ENCODE data around the gene CCDC18.
"Not testable (repeated sequence)": the region's sequence is repeated elsewhere in the genome, so short reads cannot be mapped to it uniquely, and the experiment has no call there.

Gene CCDC18

DNA sequence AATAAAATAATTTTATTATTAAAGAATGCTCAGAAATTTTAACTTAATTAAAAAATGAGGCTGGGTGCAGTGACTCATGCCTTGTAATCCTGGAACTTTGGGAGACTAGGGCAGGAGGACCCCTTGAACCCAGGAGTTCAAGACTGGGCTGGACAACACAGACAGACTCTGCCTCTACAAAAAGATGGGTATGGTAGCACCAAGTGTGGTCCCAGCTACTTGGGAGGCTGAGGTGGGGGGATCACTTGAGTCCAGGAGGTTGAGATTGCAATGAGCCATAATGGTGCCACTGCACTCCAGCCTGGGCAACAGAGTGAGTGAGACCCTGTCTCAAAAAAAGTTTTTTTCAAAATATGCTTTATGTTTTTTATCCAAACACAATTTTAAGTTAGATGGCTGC is 25.6 kb upstream of the CCDC18 start:
- Histone ChIP-seq H3K4me3 (no peak overlapping the region), H3K27ac (no peak overlapping the region)
- DNase-seq (ENCODE audit: low spot score) = no peak
- TF ChIP-seq, protein P1, sequence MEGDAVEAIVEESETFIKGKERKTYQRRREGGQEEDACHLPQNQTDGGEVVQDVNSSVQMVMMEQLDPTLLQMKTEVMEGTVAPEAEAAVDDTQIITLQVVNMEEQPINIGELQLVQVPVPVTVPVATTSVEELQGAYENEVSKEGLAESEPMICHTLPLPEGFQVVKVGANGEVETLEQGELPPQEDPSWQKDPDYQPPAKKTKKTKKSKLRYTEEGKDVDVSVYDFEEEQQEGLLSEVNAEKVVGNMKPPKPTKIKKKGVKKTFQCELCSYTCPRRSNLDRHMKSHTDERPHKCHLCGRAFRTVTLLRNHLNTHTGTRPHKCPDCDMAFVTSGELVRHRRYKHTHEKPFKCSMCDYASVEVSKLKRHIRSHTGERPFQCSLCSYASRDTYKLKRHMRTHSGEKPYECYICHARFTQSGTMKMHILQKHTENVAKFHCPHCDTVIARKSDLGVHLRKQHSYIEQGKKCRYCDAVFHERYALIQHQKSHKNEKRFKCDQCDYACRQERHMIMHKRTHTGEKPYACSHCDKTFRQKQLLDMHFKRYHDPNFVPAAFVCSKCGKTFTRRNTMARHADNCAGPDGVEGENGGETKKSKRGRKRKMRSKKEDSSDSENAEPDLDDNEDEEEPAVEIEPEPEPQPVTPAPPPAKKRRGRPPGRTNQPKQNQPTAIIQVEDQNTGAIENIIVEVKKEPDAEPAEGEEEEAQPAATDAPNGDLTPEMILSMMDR (IDR thresholded peaks at IDR 0.05) = no peak

GRCh38 chr1:93155335-93155734 is 25.2 kb upstream of the CCDC18 start:
- DNase-seq (ENCODE audit: low spot score) = no peak
- Histone ChIP-seq H3K27ac (no peak overlapping the region), H3K4me3 (no peak overlapping the region)
- TF ChIP-seq, protein P1 (IDR thresholded peaks at IDR 0.05) = no peak

- no peak overlapping the region for H3K27ac ChIP-seq
- no peak for DNase-seq (ENCODE audit: low spot score)
- no peak overlapping the region for H3K4me3 ChIP-seq
- TF ChIP-seq, protein P1 (IDR thresholded peaks at IDR 0.05) = no peak
Observed at GRCh38 chr1:93159337-93159736, 21.2 kb upstream of the CCDC18 start.

GRCh38 chr1:93163314-93163713 is 17.2 kb upstream of the CCDC18 start:
- H3K4me3 ChIP-seq; H3K27ac ChIP-seq; DNase-seq (ENCODE audit: low spot score): not testable (repeated sequence)

DNA sequence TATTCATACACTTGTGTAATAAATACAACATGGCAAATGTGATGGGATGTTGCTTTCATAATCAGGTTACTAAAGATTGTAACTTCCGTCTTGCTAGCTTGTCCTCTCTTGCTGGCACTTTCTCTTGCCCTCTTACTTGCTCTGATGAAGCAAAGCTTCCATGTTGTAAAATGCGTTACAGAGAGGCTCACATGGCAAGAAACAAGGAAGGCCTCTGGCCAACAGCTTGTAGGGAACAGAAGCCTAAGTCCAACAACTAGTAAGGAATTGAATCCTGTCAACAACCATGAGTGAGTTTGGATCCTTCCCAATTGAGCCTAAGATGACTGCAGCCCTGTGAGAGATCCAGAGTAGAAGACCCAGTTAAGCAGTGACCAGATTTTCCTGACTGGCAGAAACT is 15.7 kb upstream of the CCDC18 start:
- Histone ChIP-seq H3K4me3 (no peak overlapping the region), H3K27ac (no peak overlapping the region)
- TF ChIP-seq, protein P1 (IDR thresholded peaks at IDR 0.05) = no peak
- DNase-seq (ENCODE audit: low spot score) = no peak

DNA sequence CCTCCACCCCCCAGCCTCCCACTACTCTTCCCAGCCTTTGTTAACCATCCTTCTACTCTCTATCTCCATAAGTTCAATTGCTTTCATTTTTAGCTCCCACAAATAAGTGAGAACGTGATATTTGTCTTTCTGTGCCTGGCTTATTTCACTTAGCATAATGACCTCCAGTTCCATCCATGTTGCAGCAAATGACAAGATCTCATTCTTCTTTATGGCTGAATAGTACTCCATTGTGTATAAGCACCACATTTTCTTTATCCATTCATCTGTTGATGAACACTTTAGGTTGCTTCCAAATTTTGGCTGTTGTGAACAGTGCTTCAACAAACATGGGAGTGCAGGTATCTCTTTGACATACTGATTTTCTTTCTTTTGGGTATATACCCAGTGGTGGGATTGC is 14.6 kb upstream of the CCDC18 start:
- not testable (repeated sequence) for H3K27ac ChIP-seq; DNase-seq (ENCODE audit: low spot score); H3K4me3 ChIP-seq

DNA sequence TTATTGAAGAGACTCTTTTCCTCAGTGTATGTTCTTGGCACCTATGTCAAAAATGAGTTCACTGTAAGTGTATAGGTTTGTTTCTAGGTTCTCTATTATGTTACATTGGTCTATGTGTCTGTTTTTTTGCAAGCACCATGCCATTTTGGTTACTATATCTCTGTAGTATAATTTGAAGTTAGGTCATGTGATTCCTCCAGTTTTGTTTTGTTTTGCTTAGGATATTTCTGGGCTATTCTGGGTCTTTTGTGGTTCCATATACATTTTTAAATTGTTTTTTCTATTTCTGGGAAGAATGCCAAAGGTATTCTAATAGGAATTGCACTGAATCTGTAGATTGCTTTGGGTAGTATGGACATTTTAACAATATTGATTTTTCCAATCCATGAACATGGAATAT is 13.5 kb upstream of the CCDC18 start:
- H3K27ac ChIP-seq = no peak overlapping the region
- no peak overlapping the region for H3K4me3 ChIP-seq
- TF ChIP-seq, protein P1 (IDR thresholded peaks at IDR 0.05) = no peak
- DNase-seq (ENCODE audit: low spot score) = no peak

DNA sequence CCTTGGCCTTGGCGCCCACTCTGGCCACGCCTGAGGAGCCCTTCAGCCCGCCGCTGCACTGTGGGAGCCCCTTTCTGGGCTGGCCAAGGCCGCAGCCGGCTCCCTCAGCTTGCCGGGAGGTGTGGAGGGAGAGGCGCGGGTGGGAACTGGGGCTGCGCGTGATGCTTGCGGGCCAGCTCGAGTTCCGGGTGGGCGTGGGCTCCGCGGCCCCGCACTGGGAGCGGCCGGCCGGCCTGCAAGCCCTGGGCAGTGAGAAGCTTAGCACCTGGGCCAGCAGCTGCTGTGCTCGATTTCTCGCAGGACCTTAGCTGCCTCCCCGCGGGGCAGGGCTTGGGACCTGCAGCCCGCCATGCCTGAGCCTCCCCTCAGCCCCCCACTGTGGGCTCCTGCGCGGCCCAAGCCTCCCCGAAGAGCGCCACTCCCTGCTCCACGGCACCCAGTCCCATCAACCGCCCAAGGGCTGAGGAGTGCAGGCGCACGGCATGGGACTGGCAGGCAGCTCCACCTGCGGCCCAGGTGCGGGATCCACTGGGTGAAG is 10.3 kb upstream of the CCDC18 start:
- not testable (repeated sequence) for DNase-seq (ENCODE audit: low spot score)

GRCh38 chr1:93171549-93172034 is 8.9 kb upstream of the CCDC18 start:
- TF ChIP-seq, protein P1 (IDR thresholded peaks at IDR 0.05) = no peak
- no peak overlapping the region for H3K27ac ChIP-seq
- no peak for DNase-seq (ENCODE audit: low spot score)
- no peak overlapping the region for H3K4me3 ChIP-seq

More for the DNA sequence above, 10.3 kb upstream of the CCDC18 start:
- H3K27ac ChIP-seq, H3K4me3 ChIP-seq: not testable (repeated sequence)
